Measurements from ENCODE around the gene AKAP13. TPM values are rescaled to one million over a fixed set of nuclear protein-coding genes. Genes with fewer than 3 reads are reported as not detected.

The AKAP13 gene
- total and polyA plus RNA-seq, 2 of the 8 experiments (the other 6 are each of a cell fraction or from before 2014, with no cell fraction given): 14.0 to 46.2 TPM

DNA sequence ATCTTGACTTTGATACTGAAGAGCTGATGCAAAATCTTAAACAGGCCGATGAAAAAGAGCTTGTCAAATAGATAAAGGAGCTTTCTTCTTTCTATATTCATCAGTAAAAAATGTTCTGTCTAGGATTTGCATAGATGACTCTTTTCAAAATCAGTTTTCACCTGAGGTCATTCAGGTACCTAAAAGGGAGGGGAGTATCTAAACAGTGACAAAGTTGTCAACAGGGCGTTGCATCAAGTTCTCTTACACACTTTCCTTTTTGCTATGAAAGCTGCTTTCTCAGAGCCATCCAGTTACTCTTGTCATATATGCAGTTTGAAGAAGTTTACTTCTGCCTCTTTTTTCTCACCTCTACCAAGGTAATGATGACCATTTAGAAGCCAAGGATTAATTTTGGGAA is 60.0 kb downstream of the AKAP13 start:
- H4K20me1 ChIP-seq (replicated peaks in 1 of 2; ENCODE audit: control insufficient read depth in 1 of 2, insufficient read depth in 2 of 2, low read length in 2 of 2): peaks cover 0 to 4% of the 10 kb centered on the region in 2 experiments
- TF ChIP-seq POLR2AphosphoS5 (IDR thresholded peaks at IDR 0.05; ENCODE audit: low read depth, low read length) (no peak), NANOG (IDR thresholded peaks at IDR 0.05; ENCODE audit: insufficient read depth, low read depth, low read length, poor library complexity, severe bottlenecking) (no peak)

More for the DNA sequence above, 60.0 kb downstream of the AKAP13 start:
- no peak overlapping the region for H2BK20ac ChIP-seq (ENCODE audit: low read length)
- H4K5ac ChIP-seq (ENCODE audit: insufficient read length, low read depth, low read length): no peak overlapping the region
- no peaks in the 10 kb centered on the region for H3K27me3 ChIP-seq (replicated peaks in 1 of 4; ENCODE audit: control insufficient read depth in 3 of 4, extremely low read depth in 1 of 4, insufficient read depth in 3 of 4, low read length in 3 of 4)
- no peaks in the 10 kb centered on the region for H3K36me3 ChIP-seq (ENCODE audit: control insufficient read depth in 2 of 4, insufficient read depth in 4 of 4, low read length in 3 of 4)
- no peak for DNase-seq (ENCODE audit: low read depth in 1 of 2, low spot score in 2 of 2)
- H2BK5ac ChIP-seq (ENCODE audit: low read depth, low read length): no peak overlapping the region
- H3K4me3 ChIP-seq (ENCODE audit: extremely low read depth in 1 of 4, insufficient read depth in 2 of 4, low read depth in 3 of 4, low read length in 4 of 4): no peak overlapping the region
- H4K91ac ChIP-seq (replicated peaks; ENCODE audit: insufficient read length, low read length): no peak overlapping the region
- H2AK5ac ChIP-seq (ENCODE audit: low read depth, low read length): no peak overlapping the region
- peaks cover 3% of the 10 kb centered on the region; the same call in 1 of the 2 replicates for H3K79me1 ChIP-seq (ENCODE audit: low read depth, low read length)
- WGBS, 2 experiments (ENCODE audit: extremely low coverage in 1 of 2, insufficient coverage in 1 of 2, insufficient read length in 1 of 2, insufficient replicate concordance in 2 of 2, low coverage in 1 of 2, low lambda C conversion rate in 2 of 2, missing lambda C conversion rate in 1 of 2): 90% methylated on average over 2 of the region's 2 CpGs; no CpG with 5 or more reads in 1 of the 2 experiments
- ChIA-PET POLR2A (ENCODE audit: partially characterized antibody) (no interaction called here), CTCF (ENCODE audit: partially characterized antibody) (interaction anchor here (0.8 to 1.5 kb wide), 5 partner anchors 9 to 114 kb away, joined by 3 to 4 read pairs (median 3); no protein-coding TSS in a partner anchor)
- no peaks in the 10 kb centered on the region for H3K9me3 ChIP-seq (ENCODE audit: insufficient read depth in 2 of 2, low read depth in 1 of 2, low read length in 1 of 2)
- no peak overlapping the region for H3K18ac ChIP-seq (ENCODE audit: extremely low read depth, low read length)
- peaks cover 2 to 9% (median 5%) of the 10 kb centered on the region in 4 experiments; a peak in 4 of 7 replicates for H3K4me1 ChIP-seq (replicated peaks in 1 of 4; ENCODE audit: control insufficient read depth in 3 of 4, insufficient read depth in 4 of 4, low read length in 3 of 4)
- no peak overlapping the region for H3K4ac ChIP-seq (replicated peaks; ENCODE audit: insufficient read length, low read depth, low read length)
- no peak overlapping the region for H3K9ac ChIP-seq (replicated peaks in 1 of 4; ENCODE audit: extremely low read depth in 1 of 4, low read depth in 3 of 4, low read length in 3 of 4)
- H3K27ac ChIP-seq (ENCODE audit: low read depth, low read length): no peak overlapping the region
- no peak overlapping the region for H2AFZ ChIP-seq (ENCODE audit: low read length)
- no peak overlapping the region for H3K14ac ChIP-seq (ENCODE audit: insufficient read length)
- no peaks in the 10 kb centered on the region for H3K23me2 ChIP-seq (ENCODE audit: low read depth, low read length)
- no peak overlapping the region for H3K4me2 ChIP-seq (ENCODE audit: insufficient read depth in 1 of 2, low read depth in 2 of 2, low read length in 2 of 2)
- no peak overlapping the region for H2BK15ac ChIP-seq (ENCODE audit: low read length)
- H3K23ac ChIP-seq (ENCODE audit: insufficient read length): no peak overlapping the region
- H2BK12ac ChIP-seq (ENCODE audit: low read depth, low read length): no peak overlapping the region
- peaks cover 3 to 47% of the 10 kb centered on the region in 2 experiments; a peak in 2 of 4 replicates for H3K79me2 ChIP-seq (ENCODE audit: control insufficient read depth in 1 of 2, insufficient read depth in 2 of 2, low read length in 2 of 2)
- no peak for FAIRE-seq
- no peak overlapping the region for H3K56ac ChIP-seq (replicated peaks; ENCODE audit: insufficient read length, low read depth, low read length)
- no peak overlapping the region for H4K8ac ChIP-seq (ENCODE audit: extremely low read depth, insufficient read depth, low read length)
- H2BK120ac ChIP-seq (replicated peaks; ENCODE audit: low read depth, low read length): no peak overlapping the region

Data from H1 (cell line).